GM12865 (cell line): Measurements from ENCODE around the gene BORCS5.
A peak's percentile ranks its signal among the peaks of the same experiment; 100 is the strongest.
"Not testable (repeated sequence)": the region's sequence is repeated elsewhere in the genome, so short reads cannot be mapped to it uniquely, and the experiment has no call there.

Experiments used
- DNase-seq: peaks from one replicate; pipeline ENCODE4 v3.0.0; 2010; ENCODE audit warnings: low read depth
- H3K4me3 ChIP-seq: 2 replicates; pipeline ENCODE4 v1.5.1; 2011; ENCODE audit warnings: mild to moderate bottlenecking, low read depth, low read length, control low read depth
- TF ChIP-seq, protein P1 (sequence below): IDR thresholded peaks from 2 replicates; pipeline ENCODE4 v1.5.1; 2011; ENCODE audit warnings: low read length, control low read depth, low read depth, inconsistent platforms; ENCODE audit not compliant: insufficient read depth; ENCODE audit errors: missing control alignments

BORCS5 gene

GRCh38 chr12:12336511-12336910, 20.4 kb upstream of the BORCS5 start:
- no peak for DNase-seq
- TF ChIP-seq, protein P1, sequence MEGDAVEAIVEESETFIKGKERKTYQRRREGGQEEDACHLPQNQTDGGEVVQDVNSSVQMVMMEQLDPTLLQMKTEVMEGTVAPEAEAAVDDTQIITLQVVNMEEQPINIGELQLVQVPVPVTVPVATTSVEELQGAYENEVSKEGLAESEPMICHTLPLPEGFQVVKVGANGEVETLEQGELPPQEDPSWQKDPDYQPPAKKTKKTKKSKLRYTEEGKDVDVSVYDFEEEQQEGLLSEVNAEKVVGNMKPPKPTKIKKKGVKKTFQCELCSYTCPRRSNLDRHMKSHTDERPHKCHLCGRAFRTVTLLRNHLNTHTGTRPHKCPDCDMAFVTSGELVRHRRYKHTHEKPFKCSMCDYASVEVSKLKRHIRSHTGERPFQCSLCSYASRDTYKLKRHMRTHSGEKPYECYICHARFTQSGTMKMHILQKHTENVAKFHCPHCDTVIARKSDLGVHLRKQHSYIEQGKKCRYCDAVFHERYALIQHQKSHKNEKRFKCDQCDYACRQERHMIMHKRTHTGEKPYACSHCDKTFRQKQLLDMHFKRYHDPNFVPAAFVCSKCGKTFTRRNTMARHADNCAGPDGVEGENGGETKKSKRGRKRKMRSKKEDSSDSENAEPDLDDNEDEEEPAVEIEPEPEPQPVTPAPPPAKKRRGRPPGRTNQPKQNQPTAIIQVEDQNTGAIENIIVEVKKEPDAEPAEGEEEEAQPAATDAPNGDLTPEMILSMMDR, result no peak
- no peak overlapping the region for H3K4me3 ChIP-seq

DNA sequence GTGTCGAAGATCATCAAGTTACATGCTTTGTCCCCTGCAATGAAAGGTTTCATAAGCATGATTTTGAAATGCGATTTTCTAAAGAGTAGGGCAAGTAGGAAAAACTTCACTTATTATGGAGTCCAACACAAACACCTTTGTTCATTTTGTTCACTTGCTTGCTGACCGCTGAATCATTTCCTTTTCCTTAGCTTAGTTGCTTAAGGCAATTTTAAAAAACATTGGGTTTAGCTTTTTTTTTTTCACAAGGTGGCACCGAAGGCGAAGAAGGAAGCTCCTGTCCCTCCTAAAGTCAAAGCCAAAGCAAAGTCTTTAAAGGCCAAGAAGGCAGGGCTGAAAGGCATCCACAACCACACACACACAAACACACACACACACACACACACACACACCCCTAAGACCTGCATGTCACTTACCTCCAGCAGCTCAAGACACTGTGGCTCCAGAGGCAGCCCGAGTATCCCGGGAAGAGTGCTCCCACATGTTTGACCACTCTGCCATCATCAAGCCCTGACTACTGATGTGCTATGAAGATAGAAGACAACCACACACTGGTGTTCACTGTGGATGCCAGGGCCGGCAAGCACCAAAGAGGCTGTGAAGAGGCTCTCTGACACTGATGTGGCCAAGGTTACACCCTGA, 18.2 kb upstream of the BORCS5 start:
- TF ChIP-seq, protein P1, result no peak
- no peak for DNase-seq
- no peak overlapping the region for H3K4me3 ChIP-seq

DNA sequence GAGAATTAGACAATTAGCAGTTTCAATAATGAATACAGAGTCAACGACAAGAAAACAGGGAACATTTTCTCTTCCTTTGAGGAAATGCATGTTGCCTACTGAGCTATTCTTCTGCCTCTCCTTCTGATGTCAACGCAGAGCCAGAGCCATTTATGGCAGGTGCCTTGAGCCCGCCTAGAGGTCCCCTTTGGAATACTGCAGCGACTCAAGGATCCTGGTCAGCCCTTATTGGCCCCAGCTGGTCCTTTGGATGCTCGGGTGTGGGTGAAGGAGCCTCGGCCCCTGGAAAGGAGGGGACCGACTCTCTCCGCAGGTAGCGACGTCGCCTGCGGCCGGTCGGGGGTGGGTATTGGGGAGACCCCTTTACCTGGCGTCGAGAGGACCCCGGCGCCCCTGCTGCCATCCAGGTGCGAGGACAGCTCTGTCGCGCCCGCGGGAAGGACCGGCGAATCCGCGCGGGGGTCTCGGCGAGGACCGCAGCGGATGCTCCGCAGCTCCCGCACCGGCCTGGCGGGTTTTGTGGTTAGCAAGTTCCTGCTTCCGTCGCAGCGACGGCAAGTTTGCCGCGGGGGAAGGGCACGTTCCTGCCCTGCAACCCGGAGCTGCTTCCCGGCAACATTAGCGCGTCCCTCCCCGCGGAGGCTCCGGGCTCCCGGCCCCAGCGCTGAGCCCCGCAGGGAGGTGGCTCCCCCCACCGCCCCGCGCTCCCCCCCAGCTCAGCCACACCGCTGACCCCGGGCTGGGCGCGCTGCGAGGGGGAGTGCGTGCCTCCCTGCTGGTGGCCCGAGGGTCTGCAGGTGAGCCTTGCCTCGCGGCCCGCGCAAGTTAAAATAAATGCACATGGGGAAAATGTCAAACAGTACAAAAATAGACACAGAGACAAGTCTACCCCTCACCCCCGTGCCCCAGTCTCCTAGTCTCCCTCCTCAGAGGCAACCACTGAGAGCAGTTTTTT, 6.9 kb upstream of the BORCS5 start, which contains the start of gene MANSC1:
Gene MANSC1 (minus strand): TSS at position 532 of the 955 bp plus-strand sequence. CDS start 6,928 bp downstream, outside the sequence.
- peak within 1 kb of the TSS; percentile 55 for H3K4me3 ChIP-seq
- TF ChIP-seq, protein P1, result peak; percentile 38
- peak; percentile 42 for DNase-seq

DNA sequence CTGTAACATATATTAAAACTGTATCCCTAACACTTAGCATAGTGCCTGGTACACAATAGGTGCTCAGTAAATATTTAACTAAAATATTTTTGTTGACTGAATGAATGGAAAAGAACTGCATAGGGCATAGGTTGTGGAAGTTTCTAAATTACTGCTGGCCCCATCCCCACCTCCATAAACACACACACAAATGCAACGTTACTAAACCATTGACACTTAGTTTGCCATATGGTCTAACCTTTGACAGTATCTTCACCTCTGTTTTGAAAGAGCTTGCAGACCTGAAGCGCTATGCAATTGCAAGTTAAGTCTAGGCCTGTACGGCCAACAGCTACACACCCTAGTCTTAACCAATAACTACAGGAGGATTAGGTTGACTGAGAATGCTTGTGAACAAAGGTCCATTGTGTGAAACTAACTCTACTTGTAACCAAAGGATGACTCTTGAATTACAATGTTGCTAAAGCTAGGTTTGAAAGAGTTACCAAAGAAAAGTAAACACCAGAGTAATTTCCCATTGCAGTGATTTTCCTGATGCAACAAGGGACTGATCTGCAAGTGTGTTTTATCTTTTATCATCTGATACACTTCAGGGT, 5.9 kb upstream of the BORCS5 start:
- no peak for DNase-seq
- no peak overlapping the region for H3K4me3 ChIP-seq
- TF ChIP-seq, protein P1, result no peak

DNA sequence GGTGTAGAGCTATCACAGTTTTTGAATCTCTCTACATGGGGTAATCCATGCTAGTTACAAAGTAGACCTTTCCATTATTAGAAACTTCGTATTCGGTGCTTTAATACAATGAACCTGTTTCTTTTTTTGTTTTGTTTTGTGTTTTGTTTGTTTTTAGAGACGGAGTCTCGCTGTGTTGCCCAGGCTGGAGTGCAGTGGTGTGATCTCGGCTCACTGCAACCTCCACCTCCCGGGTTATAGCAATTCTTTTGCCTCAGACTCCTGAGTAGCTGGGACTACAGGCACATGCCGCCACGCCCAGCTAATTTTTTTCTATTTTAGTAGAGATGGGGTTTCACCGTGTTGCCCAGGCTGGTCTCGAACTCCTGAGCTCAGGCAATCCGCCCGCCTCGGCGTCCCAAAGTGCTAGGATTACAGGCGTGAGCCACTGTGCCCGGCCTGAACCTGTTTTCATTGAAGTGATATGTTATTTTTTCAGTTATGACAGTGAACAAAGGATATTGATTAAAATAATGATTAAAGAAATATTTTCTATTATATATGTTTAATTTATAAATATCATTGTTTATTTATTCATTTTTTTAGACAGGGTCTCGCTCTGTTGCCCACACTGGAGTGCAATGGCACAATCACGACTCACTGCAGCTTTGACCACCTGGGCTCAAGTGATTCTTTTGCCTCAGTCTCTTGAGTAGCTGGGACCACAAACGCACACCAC, 5.3 kb upstream of the BORCS5 start:
- H3K4me3 ChIP-seq, DNase-seq: not testable (repeated sequence)

DNA sequence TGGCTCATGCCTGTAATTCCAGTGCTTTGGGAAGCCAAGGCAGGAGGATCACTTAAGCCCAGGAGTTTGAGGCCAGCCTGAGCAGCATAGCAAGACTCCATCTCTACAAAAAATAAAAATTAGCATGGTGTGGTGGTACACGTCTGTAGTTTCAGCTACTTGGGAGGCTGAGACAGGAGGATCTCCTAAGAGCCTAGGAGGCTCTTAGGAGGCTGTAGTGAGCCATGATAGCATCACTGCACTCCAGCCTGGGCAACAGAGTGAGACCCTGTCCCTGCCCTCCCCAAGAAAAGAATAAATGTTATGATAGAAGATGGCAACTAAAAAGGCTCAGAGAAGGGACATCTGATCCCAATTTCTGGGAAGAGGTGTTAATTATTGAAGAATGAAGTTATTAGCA, 3.6 kb upstream of the BORCS5 start:
- no peak for DNase-seq
- H3K4me3 ChIP-seq, result no peak overlapping the region
- TF ChIP-seq, protein P1, result no peak
